Caco-2 (cell line): ENCODE measurements around the gene FGF2. TPM values are rescaled to one million over a fixed set of nuclear protein-coding genes. Genes with fewer than 3 reads are reported as not detected.

ENCODE experiments used
- BruUV-seq: library from RNA; stranded (reverse); fragments of 400-500 nt; replicated peaks from 2 replicates; lab custom pipeline; 2021; lab: Mats Ljungman, UMichigan
- CTCF ChIA-PET: fragments of 300-600 bp; sonication (Branson Sonifier 250); formaldehyde crosslinking; loops from one replicate; lab custom pipeline; 2022; ENCODE audit warnings: antibody characterized with exemption; lab: Charles Lee
- POLR2A ChIA-PET: fragments of 300-600 bp; sonication (Branson Sonifier 250); formaldehyde crosslinking; loops from one replicate; lab custom pipeline; 2022; ENCODE audit warnings: antibody characterized with exemption; lab: Charles Lee
- DNase-seq, 2 experiments: peaks; one replicate each; pipeline versions ENCODE4 v3.0.0 to v3.0.0-alpha.2; 2020 to 2022
- H3K27me3 ChIP-seq: replicated peaks from 2 replicates; pipeline ENCODE4 v1.6.0; 2011; ENCODE audit warnings: low read length; ENCODE audit not compliant: control insufficient read depth, insufficient read depth
- H3K36me3 ChIP-seq: 2 replicates; pipeline ENCODE4 v1.5.1; 2011; ENCODE audit warnings: low read length; ENCODE audit not compliant: control insufficient read depth, insufficient read depth
- H3K4me1 ChIP-seq: fragments of 250-450 bp; sonication (Bioruptor Pico); 2 replicates; pipeline ENCODE4 v1.5.1; 2020; ENCODE audit warnings: mild to moderate bottlenecking
- H3K4me3 ChIP-seq: 2 replicates; pipeline ENCODE4 v1.5.1; 2011; ENCODE audit warnings: low read depth, mild to moderate bottlenecking, control low read depth, low read length
- H3K9me3 ChIP-seq: fragments of 250-450 bp; sonication (Bioruptor Pico); 2 replicates; pipeline ENCODE4 v1.5.1; 2020; ENCODE audit warnings: mild to moderate bottlenecking, moderate library complexity
- H3K27ac Mint-ChIP-seq: one replicate; pipeline ENCODE4 v1.8.0; 2022; ENCODE audit warnings: mixed read lengths; ENCODE audit not compliant: unreplicated experiment
- H3K27me3 Mint-ChIP-seq: one replicate; pipeline ENCODE4 v1.8.0; 2022; ENCODE audit warnings: mixed read lengths; ENCODE audit not compliant: insufficient read depth, unreplicated experiment
- H3K36me3 Mint-ChIP-seq: one replicate; pipeline ENCODE4 v1.8.0; 2022; ENCODE audit warnings: mild to moderate bottlenecking, mixed read lengths; ENCODE audit not compliant: insufficient read depth, unreplicated experiment
- H3K4me1 Mint-ChIP-seq: one replicate; pipeline ENCODE4 v1.8.0; 2022; ENCODE audit warnings: low read depth, mixed read lengths; ENCODE audit not compliant: unreplicated experiment
- H3K4me3 Mint-ChIP-seq: one replicate; pipeline ENCODE4 v1.8.0; 2022; ENCODE audit warnings: mild to moderate bottlenecking, moderate library complexity, mixed read lengths; ENCODE audit not compliant: unreplicated experiment
- H3K9me3 Mint-ChIP-seq: one replicate; pipeline ENCODE4 v1.8.0; 2022; ENCODE audit warnings: mixed read lengths; ENCODE audit not compliant: unreplicated experiment
- intact Hi-C: fragments of 100-400 bp; cut with micrococcal nuclease; formaldehyde crosslinking; loops from one replicate; pipeline ENCODE4 v1.10.0; 2022; ENCODE audit not compliant: unreplicated experiment
- total RNA-seq: library from RNA; stranded (reverse); gene quantifications from 2 replicates; pipeline ENCODE4 v1.2.3, GENCODE V29; 2022
- TF ChIP-seq, protein P1 (sequence below), 2 experiments: fragments of 200-600 bp in 1 of 2; IDR thresholded peaks; 1 replicate in 1 of 2; 2 replicates in 1 of 2; pipeline versions ENCODE4 v1.5.1 to v1.8.0; 2011 to 2022; ENCODE audit warnings: antibody characterized with exemption in 1 of 2, control low read depth in 1 of 2, inconsistent platforms in 1 of 2, low read depth in 1 of 2, low read length in 1 of 2, mild to moderate bottlenecking in 1 of 2, moderate library complexity in 1 of 2; ENCODE audit not compliant: insufficient read depth in 1 of 2, severe bottlenecking in 1 of 2, unreplicated experiment in 1 of 2

Gene FGF2
- total RNA-seq, 1 experiment from 2014 or later: 0.20 TPM

GRCh38 chr4:122895336-122895995 lies 68.8 kb downstream of the FGF2 start:
- Mint-ChIP-seq H3K27me3 (no peaks in the 10 kb centered on the region), H3K9me3 (no peaks in the 10 kb centered on the region), H3K36me3 (no peaks in the 10 kb centered on the region), H3K4me3 (no peak overlapping the region), H3K4me1 (no peaks in the 10 kb centered on the region), H3K27ac (no peak overlapping the region)
- Histone ChIP-seq H3K9me3 (no peaks in the 10 kb centered on the region), H3K36me3 (no peaks in the 10 kb centered on the region), H3K4me3 (no peak overlapping the region), H3K4me1 (no peaks in the 10 kb centered on the region), H3K27me3 (no peaks in the 10 kb centered on the region)
- BruUV-seq: no TSS peak
- TF ChIP-seq, protein P1, sequence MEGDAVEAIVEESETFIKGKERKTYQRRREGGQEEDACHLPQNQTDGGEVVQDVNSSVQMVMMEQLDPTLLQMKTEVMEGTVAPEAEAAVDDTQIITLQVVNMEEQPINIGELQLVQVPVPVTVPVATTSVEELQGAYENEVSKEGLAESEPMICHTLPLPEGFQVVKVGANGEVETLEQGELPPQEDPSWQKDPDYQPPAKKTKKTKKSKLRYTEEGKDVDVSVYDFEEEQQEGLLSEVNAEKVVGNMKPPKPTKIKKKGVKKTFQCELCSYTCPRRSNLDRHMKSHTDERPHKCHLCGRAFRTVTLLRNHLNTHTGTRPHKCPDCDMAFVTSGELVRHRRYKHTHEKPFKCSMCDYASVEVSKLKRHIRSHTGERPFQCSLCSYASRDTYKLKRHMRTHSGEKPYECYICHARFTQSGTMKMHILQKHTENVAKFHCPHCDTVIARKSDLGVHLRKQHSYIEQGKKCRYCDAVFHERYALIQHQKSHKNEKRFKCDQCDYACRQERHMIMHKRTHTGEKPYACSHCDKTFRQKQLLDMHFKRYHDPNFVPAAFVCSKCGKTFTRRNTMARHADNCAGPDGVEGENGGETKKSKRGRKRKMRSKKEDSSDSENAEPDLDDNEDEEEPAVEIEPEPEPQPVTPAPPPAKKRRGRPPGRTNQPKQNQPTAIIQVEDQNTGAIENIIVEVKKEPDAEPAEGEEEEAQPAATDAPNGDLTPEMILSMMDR (IDR thresholded peaks at IDR 0.05; ENCODE audit: insufficient read depth in 1 of 2, low read depth in 1 of 2, low read length in 1 of 2, severe bottlenecking in 1 of 2, unreplicated experiment in 1 of 2): no peak
- intact Hi-C loops: no loop called here
- ChIA-PET CTCF (interaction anchor here (0.9 kb wide), 1 partner anchor 138 kb away, joined by 3 read pairs; no protein-coding TSS in a partner anchor), POLR2A (no interaction called here)
- no peak for DNase-seq

DNA sequence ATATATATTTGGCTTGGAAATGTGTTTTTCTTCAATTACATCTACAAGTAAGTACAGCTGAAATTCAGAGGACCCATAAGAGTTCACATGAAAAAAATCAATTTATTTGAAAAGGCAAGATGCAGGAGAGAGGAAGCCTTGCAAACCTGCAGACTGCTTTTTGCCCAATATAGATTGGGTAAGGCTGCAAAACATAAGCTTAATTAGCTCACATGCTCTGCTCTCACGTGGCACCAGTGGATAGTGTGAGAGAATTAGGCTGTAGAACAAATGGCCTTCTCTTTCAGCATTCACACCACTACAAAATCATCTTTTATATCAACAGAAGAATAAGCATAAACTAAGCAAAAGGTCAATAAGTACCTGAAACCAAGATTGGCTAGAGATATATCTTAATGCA lies 69.6 kb downstream of the FGF2 start:
- Mint-ChIP-seq H3K27me3 (no peaks in the 10 kb centered on the region), H3K9me3 (no peaks in the 10 kb centered on the region), H3K27ac (no peak overlapping the region), H3K36me3 (no peaks in the 10 kb centered on the region), H3K4me3 (no peak overlapping the region), H3K4me1 (no peaks in the 10 kb centered on the region)
- Histone ChIP-seq H3K36me3 (no peaks in the 10 kb centered on the region), H3K4me3 (no peak overlapping the region), H3K27me3 (no peaks in the 10 kb centered on the region), H3K9me3 (no peaks in the 10 kb centered on the region), H3K4me1 (no peaks in the 10 kb centered on the region)
- POLR2A ChIA-PET: no interaction called here
- TF ChIP-seq, protein P1 (IDR thresholded peaks at IDR 0.05; ENCODE audit: insufficient read depth in 1 of 2, low read depth in 1 of 2, low read length in 1 of 2, severe bottlenecking in 1 of 2, unreplicated experiment in 1 of 2): no peak
- no peak for DNase-seq
- CTCF ChIA-PET: no interaction called here
- intact Hi-C loops: no loop called here
- BruUV-seq: no TSS peak

DNA sequence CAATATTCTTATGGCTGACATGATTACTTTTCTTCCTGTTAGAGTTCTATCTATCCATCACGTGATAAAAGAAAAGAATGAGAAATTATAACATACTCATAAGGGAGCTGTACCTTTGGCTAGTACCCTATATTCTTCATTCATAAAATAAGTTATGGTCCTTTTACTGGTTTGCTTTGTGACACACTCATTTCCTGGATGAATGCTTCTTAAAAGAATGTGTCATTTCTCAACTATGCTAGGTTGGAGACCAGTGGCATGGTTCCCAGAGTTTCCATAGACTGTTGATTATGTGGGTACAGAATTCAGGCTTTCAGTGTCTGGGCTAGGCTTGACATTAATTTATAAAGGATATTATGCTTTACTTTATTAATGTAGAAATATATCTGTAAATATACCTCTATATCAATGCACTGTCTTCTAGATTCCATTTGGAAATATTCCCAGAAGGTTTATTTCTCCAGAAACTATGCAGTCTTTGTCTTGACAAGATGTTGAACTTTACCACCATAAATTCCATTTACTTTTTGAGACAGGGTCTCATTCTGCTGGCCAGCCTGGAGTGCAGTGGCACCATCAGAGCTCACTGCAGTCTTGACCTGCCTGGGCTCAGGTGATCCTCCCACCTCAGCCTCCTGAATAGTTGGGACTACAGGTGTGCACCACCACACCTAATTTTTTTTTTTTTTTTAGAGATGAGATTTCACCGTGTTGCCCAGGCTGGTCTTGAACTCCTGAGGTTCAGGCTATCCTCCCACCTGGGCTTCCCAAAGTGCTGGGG lies 71.9 kb downstream of the FGF2 start:
- ChIA-PET POLR2A (no interaction called here), CTCF (no interaction called here)

More for the DNA sequence above, 71.9 kb downstream of the FGF2 start:
- Mint-ChIP-seq H3K27me3 (no peaks in the 10 kb centered on the region), H3K4me3 (no peak overlapping the region), H3K9me3 (no peaks in the 10 kb centered on the region), H3K36me3 (no peaks in the 10 kb centered on the region), H3K4me1 (no peaks in the 10 kb centered on the region), H3K27ac (no peak overlapping the region)
- no peaks in the 10 kb centered on the region for H3K27me3 ChIP-seq
- H3K4me3 ChIP-seq: no peak overlapping the region
- H3K9me3 ChIP-seq: no peaks in the 10 kb centered on the region
- BruUV-seq: no TSS peak
- DNase-seq: no peak
- intact Hi-C loops: no loop called here
- TF ChIP-seq, protein P1 (IDR thresholded peaks at IDR 0.05; ENCODE audit: insufficient read depth in 1 of 2, low read depth in 1 of 2, low read length in 1 of 2, severe bottlenecking in 1 of 2, unreplicated experiment in 1 of 2): no peak
- H3K4me1 ChIP-seq: no peaks in the 10 kb centered on the region
- H3K36me3 ChIP-seq: no peaks in the 10 kb centered on the region
